ENCODE measurements around the gene PRDM16. TPM values are rescaled to one million over a fixed set of nuclear protein-coding genes. Genes with fewer than 3 reads are reported as not detected.

The PRDM16 gene
- total RNA-seq, 1 donor from 2014 or later = 0.43 TPM

DNA sequence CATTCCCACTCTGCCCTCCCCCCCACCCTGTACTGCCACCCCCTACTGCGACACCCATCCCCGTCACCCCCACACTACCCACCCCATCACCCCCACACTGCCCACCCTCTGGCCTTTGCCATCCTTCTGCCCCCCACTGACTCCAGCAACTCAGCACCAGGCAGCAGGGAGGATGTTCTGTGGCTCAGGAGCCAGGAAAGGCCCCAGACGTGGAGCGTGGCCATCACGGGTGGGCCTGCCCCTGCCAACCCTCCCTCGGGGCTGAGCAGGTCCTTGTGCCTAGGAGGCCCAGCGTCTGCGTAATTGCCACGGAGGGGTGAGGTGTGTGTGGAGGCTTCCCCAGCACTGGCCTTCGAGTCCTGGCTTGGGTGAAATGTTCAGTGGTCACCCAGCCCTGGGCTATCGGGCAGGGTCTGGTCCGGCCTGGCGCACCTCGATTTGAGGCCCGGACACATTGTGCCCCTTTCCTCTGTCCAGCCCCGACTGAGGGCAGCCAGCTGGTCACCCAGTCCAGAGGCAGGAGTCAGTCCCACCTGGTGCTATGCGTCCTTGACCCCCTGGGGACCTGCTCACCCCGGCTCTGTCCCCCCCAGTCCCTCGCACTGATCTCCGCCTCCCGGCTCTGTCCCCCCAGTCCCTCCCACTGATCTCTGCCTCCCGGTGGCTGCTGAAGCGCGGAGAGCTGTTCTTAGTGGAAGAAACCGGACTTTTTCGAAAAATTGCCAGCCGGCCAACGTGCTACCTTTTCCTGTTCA is 408.4 kb downstream of the PRDM16 start:
- Histone ChIP-seq H3K27me3 (ENCODE audit: insufficient read depth, low read length) (no peaks in the 10 kb centered on the region), H2AFZ (ENCODE audit: low read depth, low read length) (no peak overlapping the region), H3K9me3 (ENCODE audit: insufficient read depth, low read depth, low read length) (no peaks in the 10 kb centered on the region), H3K9ac (ENCODE audit: low read length) (no peak overlapping the region), H4K20me1 (ENCODE audit: insufficient read depth, low read length) (no peaks in the 10 kb centered on the region), H3K4me2 (ENCODE audit: low read length) (no peak overlapping the region), H3K79me2 (ENCODE audit: insufficient read depth, low read length) (no peaks in the 10 kb centered on the region), H3K4me3 (ENCODE audit: insufficient read depth, low read depth, low read length) (no peak overlapping the region), H3K27ac (ENCODE audit: low read depth, low read length) (no peak overlapping the region), H3K4me1 (ENCODE audit: insufficient read depth, low read length) (peaks cover 15% of the 10 kb centered on the region), H3K36me3 (ENCODE audit: insufficient read depth, low read length) (no peaks in the 10 kb centered on the region)
- Mint-ChIP-seq H3K9me3 (ENCODE audit: unreplicated experiment) (no peaks in the 10 kb centered on the region), H3K27me3 (ENCODE audit: low read depth, unreplicated experiment) (peaks cover 4% of the 10 kb centered on the region), H3K36me3 (ENCODE audit: low read depth, unreplicated experiment) (no peaks in the 10 kb centered on the region), H3K4me3 (ENCODE audit: unreplicated experiment) (no peak overlapping the region), H3K4me1 (ENCODE audit: low read depth, unreplicated experiment) (no peaks in the 10 kb centered on the region), H3K27ac (ENCODE audit: unreplicated experiment) (no peak overlapping the region)
- TF ChIP-seq EZH2 (IDR thresholded peaks at IDR 0.05; ENCODE audit: insufficient read depth, low read length) = no peak
- TF ChIP-seq, protein P1, sequence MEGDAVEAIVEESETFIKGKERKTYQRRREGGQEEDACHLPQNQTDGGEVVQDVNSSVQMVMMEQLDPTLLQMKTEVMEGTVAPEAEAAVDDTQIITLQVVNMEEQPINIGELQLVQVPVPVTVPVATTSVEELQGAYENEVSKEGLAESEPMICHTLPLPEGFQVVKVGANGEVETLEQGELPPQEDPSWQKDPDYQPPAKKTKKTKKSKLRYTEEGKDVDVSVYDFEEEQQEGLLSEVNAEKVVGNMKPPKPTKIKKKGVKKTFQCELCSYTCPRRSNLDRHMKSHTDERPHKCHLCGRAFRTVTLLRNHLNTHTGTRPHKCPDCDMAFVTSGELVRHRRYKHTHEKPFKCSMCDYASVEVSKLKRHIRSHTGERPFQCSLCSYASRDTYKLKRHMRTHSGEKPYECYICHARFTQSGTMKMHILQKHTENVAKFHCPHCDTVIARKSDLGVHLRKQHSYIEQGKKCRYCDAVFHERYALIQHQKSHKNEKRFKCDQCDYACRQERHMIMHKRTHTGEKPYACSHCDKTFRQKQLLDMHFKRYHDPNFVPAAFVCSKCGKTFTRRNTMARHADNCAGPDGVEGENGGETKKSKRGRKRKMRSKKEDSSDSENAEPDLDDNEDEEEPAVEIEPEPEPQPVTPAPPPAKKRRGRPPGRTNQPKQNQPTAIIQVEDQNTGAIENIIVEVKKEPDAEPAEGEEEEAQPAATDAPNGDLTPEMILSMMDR (IDR thresholded peaks at IDR 0.05; ENCODE audit: insufficient read depth, low read depth, low read length) = no peak
- no peak for DNase-seq (ENCODE audit: low read depth)
- FAIRE-seq = no peak

- Histone ChIP-seq H3K4me1 (ENCODE audit: insufficient read depth, low read length) (peaks cover 11% of the 10 kb centered on the region), H4K20me1 (ENCODE audit: insufficient read depth, low read length) (no peaks in the 10 kb centered on the region), H3K9me3 (ENCODE audit: insufficient read depth, low read depth, low read length) (no peaks in the 10 kb centered on the region), H3K79me2 (ENCODE audit: insufficient read depth, low read length) (no peaks in the 10 kb centered on the region), H3K4me3 (ENCODE audit: insufficient read depth, low read depth, low read length) (no peak overlapping the region), H3K4me2 (ENCODE audit: low read length) (no peak overlapping the region), H2AFZ (ENCODE audit: low read depth, low read length) (no peak overlapping the region), H3K27ac (ENCODE audit: low read depth, low read length) (no peak overlapping the region), H3K9ac (ENCODE audit: low read length) (no peak overlapping the region), H3K36me3 (ENCODE audit: insufficient read depth, low read length) (no peaks in the 10 kb centered on the region), H3K27me3 (ENCODE audit: insufficient read depth, low read length) (no peaks in the 10 kb centered on the region)
- Mint-ChIP-seq H3K9me3 (ENCODE audit: unreplicated experiment) (no peaks in the 10 kb centered on the region), H3K36me3 (ENCODE audit: low read depth, unreplicated experiment) (no peaks in the 10 kb centered on the region), H3K27me3 (ENCODE audit: low read depth, unreplicated experiment) (peaks cover 4% of the 10 kb centered on the region), H3K4me3 (ENCODE audit: unreplicated experiment) (no peak overlapping the region), H3K4me1 (ENCODE audit: low read depth, unreplicated experiment) (no peaks in the 10 kb centered on the region), H3K27ac (ENCODE audit: unreplicated experiment) (no peak overlapping the region)
- FAIRE-seq = no peak
- TF ChIP-seq, protein P1 (IDR thresholded peaks at IDR 0.05; ENCODE audit: insufficient read depth, low read depth, low read length) = no peak
- no peak for TF ChIP-seq EZH2 (IDR thresholded peaks at IDR 0.05; ENCODE audit: insufficient read depth, low read length)
- no peak for DNase-seq (ENCODE audit: low read depth)
These were observed 409.2 kb downstream of the PRDM16 start for GRCh38 chr1:3478187-3478586.

All from astrocyte (in vitro differentiated cells and primary cell).